ENCODE measurements around the gene UBALD1. TPM values are rescaled to one million over a fixed set of nuclear protein-coding genes. Genes with fewer than 3 reads are reported as not detected.

UBALD1 gene
- total RNA-seq, 4 donors from 2014 or later: 11.6 to 25.1 (median 18.1) TPM

- Histone ChIP-seq H3K36me3 (peaks cover 0 to 46% (median 0%) of the 10 kb centered on the region in 3 donors), H3K9me3 (no peaks in the 10 kb centered on the region), H3K4me1 (peaks cover 0 to 35% (median 2%) of the 10 kb centered on the region in 4 donors), H3K27me3 (no peaks in the 10 kb centered on the region), H3K27ac (peak overlapping the region in 1 of 4 donors; percentile 35), H3K4me3 (no peak overlapping the region)
- TF ChIP-seq CTCF (IDR thresholded peaks at IDR 0.05): no peak
- TF ChIP-seq POLR2A (IDR thresholded peaks at IDR 0.05): no peak
- no peak for DNase-seq
These were observed 45.0 kb upstream of the UBALD1 start for GRCh38 chr16:4659363-4660353.

GRCh38 chr16:4656695-4657686 lies 42.3 kb upstream of the UBALD1 start:
- no peaks in the 10 kb centered on the region for H3K9me3 ChIP-seq
- peaks cover 0 to 65% (median 0%) of the 10 kb centered on the region in 3 donors for H3K36me3 ChIP-seq
- no peak overlapping the region for H3K27ac ChIP-seq
- DNase-seq: no peak
- TF ChIP-seq CTCF (IDR thresholded peaks at IDR 0.05) (no peak), POLR2A (IDR thresholded peaks at IDR 0.05) (no peak)
- H3K4me3 ChIP-seq: no peak overlapping the region
- no peaks in the 10 kb centered on the region for H3K27me3 ChIP-seq
- H3K4me1 ChIP-seq: peaks cover 0 to 40% (median 0%) of the 10 kb centered on the region in 4 donors

GRCh38 chr16:4656221-4656620 lies 41.5 kb upstream of the UBALD1 start:
- DNase-seq: no peak
- Histone ChIP-seq H3K27ac (peak overlapping the region in 1 of 4 donors; percentile 88), H3K9me3 (no peaks in the 10 kb centered on the region), H3K4me1 (peaks cover 0 to 40% (median 0%) of the 10 kb centered on the region in 4 donors), H3K36me3 (peaks cover 0 to 73% (median 0%) of the 10 kb centered on the region in 3 donors), H3K27me3 (no peaks in the 10 kb centered on the region), H3K4me3 (no peak overlapping the region)
- TF ChIP-seq POLR2A (IDR thresholded peaks at IDR 0.05): no peak
- TF ChIP-seq CTCF (IDR thresholded peaks at IDR 0.05): no peak

GRCh38 chr16:4655801-4656200 lies 41.1 kb upstream of the UBALD1 start:
- Histone ChIP-seq H3K4me3 (no peak overlapping the region), H3K27ac (peak overlapping the region in 3 of 4 donors; percentile 49 to 89 (median 88)), H3K36me3 (peaks cover 0 to 76% (median 0%) of the 10 kb centered on the region in 3 donors), H3K27me3 (no peaks in the 10 kb centered on the region), H3K4me1 (peaks cover 0 to 40% (median 0%) of the 10 kb centered on the region in 4 donors), H3K9me3 (no peaks in the 10 kb centered on the region)
- no peak for DNase-seq
- TF ChIP-seq POLR2A (IDR thresholded peaks at IDR 0.05) (no peak), CTCF (IDR thresholded peaks at IDR 0.05) (no peak)

- Histone ChIP-seq H3K4me3 (no peak overlapping the region), H3K4me1 (peaks cover 0 to 35% (median 0%) of the 10 kb centered on the region in 4 donors), H3K9me3 (no peaks in the 10 kb centered on the region), H3K27me3 (no peaks in the 10 kb centered on the region), H3K36me3 (peaks cover 0 to 76% (median 0%) of the 10 kb centered on the region in 3 donors), H3K27ac (peak overlapping the region in 3 of 4 donors; percentile 49 to 89 (median 88))
- TF ChIP-seq POLR2A (IDR thresholded peaks at IDR 0.05) (no peak), CTCF (IDR thresholded peaks at IDR 0.05) (no peak)
- no peak for DNase-seq
These were observed 40.4 kb upstream of the UBALD1 start for GRCh38 chr16:4654964-4655590.
